Activated CD8-positive, alpha-beta memory T cell treated with anti-CD3 and anti-CD28 coated beads, Interleukin-2, amount 50 U/mL, for 1 hour (primary cell): ENCODE measurements around the gene EEF1AKMT1.
"Not testable (repeated sequence)": the region's sequence is repeated elsewhere in the genome, so short reads cannot be mapped to it uniquely, and the experiment has no call there.

Source experiments
- DNase-seq: peaks from one replicate; pipeline ENCODE4 v3.0.0-alpha.2; 2020; ENCODE audit errors: extremely low read depth

Gene EEF1AKMT1

GRCh38 chr13:20778311-20778710 lies 4.5 kb upstream of the EEF1AKMT1 start:
- DNase-seq, result no peak

- no peak for DNase-seq
Observed at GRCh38 chr13:20776751-20777150, 3.0 kb upstream of the EEF1AKMT1 start.

DNA sequence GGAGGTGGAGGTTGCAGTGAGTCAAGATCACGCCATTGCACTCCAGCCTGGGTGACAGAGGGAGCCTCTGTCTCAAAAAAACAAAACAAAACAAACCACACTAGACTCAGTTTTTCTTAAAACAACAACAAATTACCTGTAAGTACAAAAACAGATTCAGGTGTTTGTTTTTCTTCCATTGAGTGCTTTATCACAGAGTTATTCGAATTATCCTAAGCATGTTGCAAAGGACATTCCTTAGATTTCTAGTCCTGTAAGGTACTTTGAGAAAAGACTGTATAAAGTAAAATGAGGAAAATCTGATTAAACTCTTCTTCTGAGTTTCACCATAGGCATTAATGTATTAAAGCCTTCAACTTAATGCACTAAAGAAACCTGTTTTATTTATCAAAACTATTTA lies 2.2 kb upstream of the EEF1AKMT1 start:
- DNase-seq, result no peak

DNA sequence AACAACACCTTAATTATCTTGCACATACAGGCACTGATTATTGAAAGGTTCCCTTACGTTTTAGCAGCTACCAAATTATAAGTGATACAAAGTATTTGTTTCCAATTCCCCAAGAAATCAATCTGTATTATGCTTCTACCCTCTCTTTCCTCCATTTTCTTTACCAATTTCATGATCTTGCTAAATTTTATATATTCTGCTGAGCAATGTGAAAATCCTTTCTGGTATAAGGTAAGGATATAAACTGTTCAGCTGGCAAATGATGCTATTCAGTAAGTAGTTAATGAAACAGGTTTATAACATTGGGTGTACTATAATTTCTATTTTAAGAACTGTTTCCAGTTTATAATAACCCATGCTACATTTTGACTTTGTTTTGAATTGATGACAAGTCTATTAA lies 985 bp upstream of the EEF1AKMT1 start:
- DNase-seq, result no peak

- no peak for DNase-seq
Observed at GRCh38 chr13:20772401-20773131, 1.2 kb downstream of the EEF1AKMT1 start.

GRCh38 chr13:20769834-20770233 lies 3.9 kb downstream of the EEF1AKMT1 start:
- no peak for DNase-seq

- no peak for DNase-seq
Observed at GRCh38 chr13:20769091-20769490, 4.7 kb downstream of the EEF1AKMT1 start.

- DNase-seq, result no peak
Observed at GRCh38 chr13:20767309-20767943, 6.3 kb downstream of the EEF1AKMT1 start.

- DNase-seq, result no peak
Observed at GRCh38 chr13:20760872-20761271, 12.9 kb downstream of the EEF1AKMT1 start.

GRCh38 chr13:20754009-20754408 lies 19.8 kb downstream of the EEF1AKMT1 start:
- DNase-seq, result no peak

DNA sequence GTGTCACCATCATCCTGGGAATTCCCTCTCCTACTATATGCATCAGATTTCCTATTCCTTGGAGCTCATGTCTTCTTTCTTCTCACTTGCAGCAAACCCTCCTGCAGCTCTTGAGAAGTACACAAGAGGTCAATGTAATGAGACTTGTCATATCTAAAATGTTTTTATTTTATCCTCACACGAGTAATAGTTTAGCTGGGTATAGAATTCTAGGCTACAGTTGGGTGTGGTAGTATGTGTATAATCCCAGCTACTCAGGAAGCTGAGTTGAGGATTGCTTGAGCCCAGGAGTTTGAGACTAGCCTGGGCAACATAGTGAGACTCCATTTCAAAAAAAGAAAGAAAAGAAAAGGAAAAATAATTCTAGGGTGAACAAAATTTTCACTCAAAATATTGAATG lies 24.4 kb downstream of the EEF1AKMT1 start:
- DNase-seq, result no peak

GRCh38 chr13:20743830-20744404 lies 29.8 kb downstream of the EEF1AKMT1 start:
- DNase-seq, result not testable (repeated sequence)

GRCh38 chr13:20740021-20740420 lies 33.7 kb downstream of the EEF1AKMT1 start:
- DNase-seq, result no peak

GRCh38 chr13:20738616-20739015 lies 35.1 kb downstream of the EEF1AKMT1 start:
- DNase-seq, result no peak

- no peak for DNase-seq
Observed at GRCh38 chr13:20729633-20730585, 43.9 kb downstream of the EEF1AKMT1 start.

DNA sequence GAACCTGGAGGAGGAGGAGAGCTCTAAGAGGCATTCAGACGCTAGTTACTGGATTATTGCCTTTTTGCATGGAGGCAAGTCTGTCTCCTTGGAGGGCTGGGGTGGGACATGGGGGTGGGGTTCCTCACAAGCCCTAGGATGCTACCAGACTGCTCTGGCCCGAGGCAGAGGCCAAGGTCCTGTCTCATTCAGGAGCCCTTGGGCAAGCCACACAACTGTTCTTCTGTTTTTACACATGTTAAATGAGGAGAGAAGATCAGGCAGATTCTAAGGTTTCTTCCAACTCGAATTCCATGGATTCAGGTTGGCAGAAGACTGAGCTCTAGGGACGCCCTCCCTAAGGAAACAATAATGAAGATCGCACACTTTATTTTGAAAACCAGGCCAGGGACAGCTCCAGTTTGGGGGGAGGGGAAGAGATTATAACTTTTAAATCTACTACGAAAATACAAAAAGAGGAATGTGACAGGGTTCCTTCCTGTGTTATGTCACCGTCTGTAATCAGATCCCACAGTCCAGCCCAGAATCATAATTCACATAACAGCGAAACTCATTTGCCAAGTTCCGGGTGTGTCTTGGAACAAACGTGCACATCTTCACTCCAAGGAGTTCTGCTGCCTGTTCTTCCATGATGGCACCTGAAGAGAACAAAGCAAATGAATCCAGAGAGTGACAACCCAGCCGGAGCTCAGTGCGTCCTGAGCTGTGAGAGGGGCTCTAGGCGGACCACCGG lies 45.0 kb downstream of the EEF1AKMT1 start:
- DNase-seq, result no peak

GRCh38 chr13:20727856-20728255 lies 45.9 kb downstream of the EEF1AKMT1 start:
- no peak for DNase-seq

DNA sequence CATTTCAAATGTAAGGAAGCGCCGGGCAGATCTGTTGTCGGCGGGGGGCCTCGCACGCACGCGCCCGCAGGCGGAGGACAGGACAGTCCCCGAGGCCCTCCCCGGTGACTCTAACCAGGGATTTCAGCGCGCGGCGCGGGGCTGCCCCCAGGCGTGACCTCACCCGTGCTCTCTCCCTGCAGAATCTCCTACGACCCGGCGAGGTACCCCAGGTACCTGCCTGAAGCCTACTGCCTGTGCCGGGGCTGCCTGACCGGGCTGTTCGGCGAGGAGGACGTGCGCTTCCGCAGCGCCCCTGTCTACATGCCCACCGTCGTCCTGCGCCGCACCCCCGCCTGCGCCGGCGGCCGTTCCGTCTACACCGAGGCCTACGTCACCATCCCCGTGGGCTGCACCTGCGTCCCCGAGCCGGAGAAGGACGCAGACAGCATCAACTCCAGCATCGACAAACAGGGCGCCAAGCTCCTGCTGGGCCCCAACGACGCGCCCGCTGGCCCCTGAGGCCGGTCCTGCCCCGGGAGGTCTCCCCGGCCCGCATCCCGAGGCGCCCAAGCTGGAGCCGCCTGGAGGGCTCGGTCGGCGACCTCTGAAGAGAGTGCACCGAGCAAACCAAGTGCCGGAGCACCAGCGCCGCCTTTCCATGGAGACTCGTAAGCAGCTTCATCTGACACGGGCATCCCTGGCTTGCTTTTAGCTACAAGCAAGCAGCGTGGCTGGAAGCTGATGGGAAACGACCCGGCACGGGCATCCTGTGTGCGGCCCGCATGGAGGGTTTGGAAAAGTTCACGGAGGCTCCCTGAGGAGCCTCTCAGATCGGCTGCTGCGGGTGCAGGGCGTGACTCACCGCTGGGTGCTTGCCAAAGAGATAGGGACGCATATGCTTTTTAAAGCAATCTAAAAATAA lies 52.1 kb downstream of the EEF1AKMT1 start:
- DNase-seq, result no peak

GRCh38 chr13:20721058-20721453 lies 52.7 kb downstream of the EEF1AKMT1 start:
- no peak for DNase-seq

DNA sequence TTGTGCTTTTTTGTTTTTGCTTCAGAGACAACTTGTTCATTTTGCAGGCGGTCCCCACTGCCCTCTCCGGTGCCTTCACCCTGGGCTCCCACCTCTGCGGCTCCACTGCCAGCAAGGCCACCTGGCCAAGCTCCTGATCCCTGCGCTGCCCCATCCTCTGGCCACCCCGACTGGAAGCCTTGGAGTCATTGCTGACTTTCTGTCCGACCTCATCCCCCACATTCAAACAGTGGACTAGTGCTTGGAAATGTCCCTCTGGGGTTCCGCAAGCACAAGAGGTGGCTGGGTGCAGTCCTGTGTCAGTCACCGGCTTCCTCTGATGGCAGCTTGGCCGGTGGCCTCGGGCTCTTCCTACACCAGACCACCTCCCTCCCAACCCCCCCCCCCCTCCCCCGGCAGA lies 53.3 kb downstream of the EEF1AKMT1 start:
- DNase-seq, result no peak
